H9 (cell line): ENCODE results near the gene BAAT. TPM values are rescaled to one million over a fixed set of nuclear protein-coding genes. Genes with fewer than 3 reads are reported as not detected.

Experiments used
- DNase-seq: peaks from one replicate; pipeline ENCODE4 v3.0.0-alpha.2; 2017
- H2AFZ ChIP-seq: one replicate; pipeline ENCODE4 v1.6.1; 2013; ENCODE audit warnings: mild to moderate bottlenecking, low read length, control low read depth, moderate library complexity
- H2AK5ac ChIP-seq: 2 replicates; pipeline ENCODE4 v1.6.1; 2013; ENCODE audit warnings: low read length, control low read depth, mixed read lengths; ENCODE audit not compliant: insufficient read length
- H2BK120ac ChIP-seq: one replicate; pipeline ENCODE4 v1.6.1; 2013; ENCODE audit warnings: low read depth, mild to moderate bottlenecking, low read length, control low read depth, inconsistent platforms; ENCODE audit not compliant: poor library complexity, severe bottlenecking
- H2BK12ac ChIP-seq: 2 replicates; pipeline ENCODE4 v1.6.1; 2013; ENCODE audit warnings: low read length, control low read depth, mixed read lengths, low read depth; ENCODE audit not compliant: insufficient read length
- H2BK15ac ChIP-seq: 2 replicates; pipeline ENCODE4 v1.6.1; 2013; ENCODE audit warnings: low read depth, low read length, control low read depth
- H2BK20ac ChIP-seq: one replicate; pipeline ENCODE4 v1.6.1; 2013; ENCODE audit warnings: low read depth, mild to moderate bottlenecking, low read length, control low read depth, inconsistent platforms; ENCODE audit not compliant: poor library complexity, severe bottlenecking
- H2BK5ac ChIP-seq: 2 replicates; pipeline ENCODE4 v1.6.1; 2013; ENCODE audit warnings: low read length, control low read depth, mixed read lengths; ENCODE audit not compliant: insufficient read length
- H3K14ac ChIP-seq: 2 replicates; pipeline ENCODE4 v1.6.1; 2013; ENCODE audit warnings: low read length, control low read depth; ENCODE audit not compliant: insufficient read depth
- H3K18ac ChIP-seq: 2 replicates; pipeline ENCODE4 v1.6.1; 2013; ENCODE audit warnings: low read depth, mild to moderate bottlenecking, mixed read lengths, low read length, control low read depth; ENCODE audit not compliant: insufficient read length
- H3K23ac ChIP-seq: 2 replicates; pipeline ENCODE4 v1.6.1; 2013; ENCODE audit warnings: low read length, control low read depth, mixed read lengths, low read depth; ENCODE audit not compliant: insufficient read length
- H3K23me2 ChIP-seq: 2 replicates; pipeline ENCODE4 v1.6.1; 2013; ENCODE audit warnings: low read depth, mild to moderate bottlenecking, mixed read lengths, low read length, control low read depth; ENCODE audit not compliant: insufficient read length, poor library complexity, severe bottlenecking
- H3K27ac ChIP-seq: 2 replicates; pipeline ENCODE4 v1.5.1; 2013; ENCODE audit warnings: low read length, control low read depth, mixed read lengths, low read depth; ENCODE audit not compliant: insufficient read length
- H3K27me3 ChIP-seq: 2 replicates; pipeline ENCODE4 v1.6.1; 2013; ENCODE audit warnings: low read length, control low read depth, inconsistent platforms; ENCODE audit not compliant: insufficient read depth
- H3K4ac ChIP-seq: 2 replicates; pipeline ENCODE4 v1.6.1; 2013; ENCODE audit warnings: low read depth, mild to moderate bottlenecking, control low read depth, inconsistent platforms, low read length, moderate library complexity
- H3K4me1 ChIP-seq: 2 replicates; pipeline ENCODE4 v1.6.1; 2013; ENCODE audit warnings: low read length, control low read depth, inconsistent platforms; ENCODE audit not compliant: insufficient read depth
- H3K4me2 ChIP-seq: 2 replicates; pipeline ENCODE4 v1.6.1; 2013; ENCODE audit warnings: low read length, control low read depth, mixed read lengths; ENCODE audit not compliant: insufficient read length, insufficient read depth
- H3K56ac ChIP-seq: 2 replicates; pipeline ENCODE4 v1.6.1; 2013; ENCODE audit warnings: low read depth, mild to moderate bottlenecking, mixed read lengths, low read length, control low read depth; ENCODE audit not compliant: insufficient read length
- H3K79me1 ChIP-seq: 2 replicates; pipeline ENCODE4 v1.6.1; 2013; ENCODE audit warnings: low read depth, mild to moderate bottlenecking, moderate library complexity, low read length, control low read depth, inconsistent platforms; ENCODE audit not compliant: insufficient read depth, poor library complexity, severe bottlenecking
- H3K79me2 ChIP-seq: 2 replicates; pipeline ENCODE4 v1.6.1; 2013; ENCODE audit warnings: low read length, control low read depth, inconsistent platforms; ENCODE audit not compliant: insufficient read depth
- H3K9ac ChIP-seq: 2 replicates; pipeline ENCODE4 v1.6.1; 2013; ENCODE audit warnings: low read length, control low read depth, mixed read lengths; ENCODE audit not compliant: insufficient read length; ENCODE audit errors: extremely low read depth
- H3K9me3 ChIP-seq: one replicate; pipeline ENCODE4 v1.6.1; 2013; ENCODE audit warnings: low read depth, low read length, inconsistent platforms; ENCODE audit not compliant: control insufficient read depth
- H3T11ph ChIP-seq: one replicate; pipeline ENCODE4 v1.6.1; 2013; ENCODE audit warnings: mild to moderate bottlenecking, low read length, control low read depth, inconsistent platforms
- H4K20me1 ChIP-seq: one replicate; pipeline ENCODE4 v1.6.1; 2013; ENCODE audit not compliant: control insufficient read depth, insufficient read length, insufficient read depth
- H4K5ac ChIP-seq: 2 replicates; pipeline ENCODE4 v1.6.1; 2013; ENCODE audit warnings: low read depth, mild to moderate bottlenecking, mixed read lengths, low read length, control low read depth; ENCODE audit not compliant: insufficient read length
- H4K8ac ChIP-seq: replicated peaks from 2 replicates; pipeline ENCODE4 v1.6.1; 2013; ENCODE audit warnings: low read length, control low read depth, mixed read lengths, low read depth; ENCODE audit not compliant: insufficient read length
- H4K91ac ChIP-seq: 2 replicates; pipeline ENCODE4 v1.6.1; 2013; ENCODE audit warnings: low read depth, mild to moderate bottlenecking, moderate library complexity, mixed read lengths, low read length, control low read depth; ENCODE audit not compliant: insufficient read length
- H3K27ac Mint-ChIP-seq, 3 experiments: 2 replicates in 2 of 3; 3 replicates in 1 of 3; pipeline ENCODE4 v1.8.0; 2020 to 2021; ENCODE audit warnings: mixed read lengths in 3 of 3, mild to moderate bottlenecking in 1 of 3, moderate library complexity in 1 of 3
- H3K27me3 Mint-ChIP-seq: 2 replicates; pipeline ENCODE4 v1.8.0; 2021; ENCODE audit warnings: low read depth, mild to moderate bottlenecking, moderate library complexity, mixed read lengths
- H3K36me3 Mint-ChIP-seq, 3 experiments: 2 replicates in 2 of 3; 3 replicates in 1 of 3; pipeline ENCODE4 v1.8.0; 2020 to 2021; ENCODE audit warnings: low read depth in 3 of 3, mixed read lengths in 3 of 3; ENCODE audit not compliant: insufficient read depth in 1 of 3
- H3K4me1 Mint-ChIP-seq, 2 experiments: 2 replicates each; pipeline ENCODE4 v1.8.0; 2020; ENCODE audit warnings: mixed read lengths in 2 of 2
- H3K4me3 Mint-ChIP-seq, 2 experiments: 2 replicates in 1 of 2; 3 replicates in 1 of 2; pipeline ENCODE4 v1.8.0; 2020 to 2021; ENCODE audit warnings: mild to moderate bottlenecking in 2 of 2, mixed read lengths in 2 of 2, moderate library complexity in 1 of 2
- H3K9me3 Mint-ChIP-seq, 2 experiments: 2 replicates in 1 of 2; 3 replicates in 1 of 2; pipeline ENCODE4 v1.8.0; 2020; ENCODE audit warnings: mild to moderate bottlenecking in 2 of 2, mixed read lengths in 2 of 2, moderate library complexity in 1 of 2
- CTCF ChIP-seq: fragments of 200-600 bp; sonication (generic); conservative IDR thresholded peaks from 3 replicates; pipeline ENCODE4 v1.8.0; 2021; ENCODE audit warnings: antibody characterized with exemption, mild to moderate bottlenecking
- WGBS: extraction: QIAGEN DNeasy Blood & Tissue Kit; methylation state at CpG from one replicate; pipeline ENCODE4 v1.1.7; 2013; ENCODE audit warnings: missing lambda C conversion rate, low lambda C conversion rate, mixed read lengths; ENCODE audit not compliant: insufficient read length; ENCODE audit errors: extremely low coverage; 5-methylcytosine and 5-hydroxymethylcytosine counted together
- total RNA-seq: library from RNA; stranded (reverse); gene quantifications from 2 replicates; pipeline ENCODE4 v1.2.1, GENCODE V29; 2021

Gene BAAT
- total RNA-seq, 1 experiment from 2014 or later = 0.09 TPM

- no peak overlapping the region; a peak in 1 of 7 replicates for H3K27ac Mint-ChIP-seq
- Histone ChIP-seq H2BK20ac (no peak overlapping the region), H3T11ph (no peak overlapping the region), H4K20me1 (no peaks in the 10 kb centered on the region), H2AFZ (no peak overlapping the region), H3K18ac (no peak overlapping the region), H3K9ac (no peak overlapping the region), H3K56ac (no peak overlapping the region), H2BK120ac (no peak overlapping the region), H3K4ac (no peak overlapping the region), H3K79me2 (no peaks in the 10 kb centered on the region), H2BK5ac (no peak overlapping the region), H3K27ac (no peak overlapping the region), H3K23me2 (no peaks in the 10 kb centered on the region), H3K23ac (no peak overlapping the region), H3K9me3 (no peaks in the 10 kb centered on the region), H2BK15ac (no peak overlapping the region), H3K4me2 (no peak overlapping the region), H2AK5ac (no peak overlapping the region), H3K14ac (no peak overlapping the region), H3K27me3 (no peaks in the 10 kb centered on the region), H4K5ac (no peak overlapping the region), H3K4me1 (no peaks in the 10 kb centered on the region), H4K91ac (no peak overlapping the region), H3K79me1 (no peaks in the 10 kb centered on the region), H4K8ac (no peak overlapping the region), H2BK12ac (no peak overlapping the region)
- no peaks in the 10 kb centered on the region for H3K4me1 Mint-ChIP-seq
- no peaks in the 10 kb centered on the region for H3K36me3 Mint-ChIP-seq
- DNase-seq = no peak
- no peak for TF ChIP-seq CTCF
- H3K4me3 Mint-ChIP-seq = no peak overlapping the region
- peaks cover 1% of the 10 kb centered on the region for H3K27me3 Mint-ChIP-seq
- no CpG with 5 or more reads among the region's 3 CpGs for WGBS
- no peaks in the 10 kb centered on the region for H3K9me3 Mint-ChIP-seq
These were observed 48.4 kb upstream of the BAAT start for GRCh38 chr9:101433229-101433628.
